Activated CD8-positive, alpha-beta memory T cell treated with anti-CD3 and anti-CD28 coated beads, Interleukin-2, amount 50 U/mL, for 4 hours (primary cell): ENCODE data around the gene TMEM150A.
"Not testable (repeated sequence)": the region's sequence is repeated elsewhere in the genome, so short reads cannot be mapped to it uniquely, and the experiment has no call there.

Source experiments
- DNase-seq: peaks from one replicate; pipeline ENCODE4 v3.0.0-alpha.2; 2020

Gene TMEM150A

GRCh38 chr2:85561280-85562212, 41.0 kb downstream of the TMEM150A start, which contains the start of gene GGCX:
GGCX (minus strand) TSS chr2:85561493; CDS start chr2:85561428, 65 bp downstream.
- DNase-seq = peak; percentile 96

- DNase-seq = no peak
Measured at GRCh38 chr2:85560812-85561279, 41.7 kb downstream of the TMEM150A start.

GRCh38 chr2:85560403-85560726, 42.1 kb downstream of the TMEM150A start:
- not testable (repeated sequence) for DNase-seq

- DNase-seq = no peak
Measured at GRCh38 chr2:85558160-85558559, 44.3 kb downstream of the TMEM150A start.

- no peak for DNase-seq
Measured at GRCh38 chr2:85557130-85557529, 45.4 kb downstream of the TMEM150A start.

GRCh38 chr2:85554980-85555612, 47.4 kb downstream of the TMEM150A start:
- DNase-seq = no peak

GRCh38 chr2:85553184-85553583, 49.3 kb downstream of the TMEM150A start:
- DNase-seq = no peak

GRCh38 chr2:85551698-85552678, 50.5 kb downstream of the TMEM150A start:
- peak; percentile 90 for DNase-seq

- DNase-seq = no peak
Measured at GRCh38 chr2:85550486-85550885, 52.0 kb downstream of the TMEM150A start.

GRCh38 chr2:85549826-85550225, 52.7 kb downstream of the TMEM150A start:
- DNase-seq = no peak

GRCh38 chr2:85549095-85549494, 53.4 kb downstream of the TMEM150A start:
- DNase-seq = no peak

- DNase-seq = no peak
Measured at GRCh38 chr2:85548608-85548900, 53.9 kb downstream of the TMEM150A start.
